ENCODE results near the gene NUDT16L1. TPM values are rescaled to one million over a fixed set of nuclear protein-coding genes. Genes with fewer than 3 reads are reported as not detected.

The NUDT16L1 gene
- polyA plus RNA-seq, 1 of the 3 experiments (the other 2 are of a cell fraction), result 45.8 TPM

DNA sequence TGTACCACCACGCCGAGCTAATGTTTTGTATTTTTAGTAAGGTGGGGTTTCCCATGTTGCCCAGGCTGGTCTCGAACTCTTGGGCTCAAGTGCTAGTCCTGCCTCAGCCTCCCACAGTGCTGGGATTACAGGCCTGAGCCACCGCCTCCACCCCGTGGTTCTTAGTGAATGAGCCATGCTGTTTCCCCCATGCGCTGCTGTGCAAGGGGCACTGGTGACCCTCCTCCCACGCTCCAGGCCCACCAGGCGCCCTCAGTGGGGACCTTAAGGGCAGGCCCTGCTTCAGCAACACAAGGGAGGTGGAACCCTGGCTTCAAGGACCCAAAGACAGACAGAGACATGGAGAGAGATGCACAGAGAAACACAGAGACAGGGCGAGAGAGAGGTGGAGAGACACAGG lies 15.4 kb upstream of the NUDT16L1 start (continued):
- TF ChIP-seq POLR2AphosphoS5 (IDR thresholded peaks at IDR 0.05; ENCODE audit: low read depth, low read length), result no peak
- no peak for TF ChIP-seq RAD21 (IDR thresholded peaks at IDR 0.05; ENCODE audit: low read length)
- no peak for TF ChIP-seq RXRA (IDR thresholded peaks at IDR 0.05; ENCODE audit: borderline replicate concordance, low read depth)

DNA sequence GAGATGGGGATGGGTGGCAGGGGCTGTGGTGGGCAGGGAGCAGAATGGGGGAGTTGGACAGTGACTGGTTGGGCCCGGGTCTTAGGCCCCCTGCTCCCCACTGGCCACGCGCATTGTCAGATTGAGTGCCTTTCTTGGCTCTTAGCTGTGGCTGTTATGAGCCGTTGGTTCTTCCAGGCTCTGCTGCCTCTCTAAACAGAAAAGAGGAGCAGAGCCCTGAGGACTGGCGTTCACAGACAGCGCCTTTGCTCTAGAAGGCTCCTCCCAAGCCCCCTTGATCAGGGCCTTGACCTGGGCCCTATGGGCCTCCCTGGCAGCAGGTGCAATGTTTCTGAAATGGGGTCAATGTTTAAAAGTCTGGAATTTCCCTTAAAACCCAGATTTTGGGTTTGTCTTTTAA lies 14.8 kb upstream of the NUDT16L1 start:
- POLR2A ChIA-PET, result interaction anchor here (0.5 kb wide), 1 partner anchor 152 kb away, joined by 3 read pairs; no protein-coding TSS in a partner anchor
- Histone ChIP-seq H3K9ac (no peak overlapping the region), H3K9me3 (no peaks in the 10 kb centered on the region), H3K4me2 (no peak overlapping the region), H3K4me1 (ENCODE audit: control insufficient read depth in 1 of 2, insufficient read depth in 2 of 2, low read depth in 1 of 2, low read length in 1 of 2) (peaks cover 0 to 4% of the 10 kb centered on the region in 2 experiments; a peak in 1 of 4 replicates), H3K27ac (ENCODE audit: low read depth in 2 of 2, low read length in 1 of 2) (no peak overlapping the region), H3K79me2 (ENCODE audit: insufficient read depth) (no peaks in the 10 kb centered on the region; the same call in 1 of the 2 replicates), H3K27me3 (ENCODE audit: insufficient read depth) (no peaks in the 10 kb centered on the region), H3K4me3 (ENCODE audit: low read depth in 2 of 2, low read length in 1 of 2) (no peak overlapping the region), H2AFZ (ENCODE audit: low read depth) (no peak overlapping the region), H3K36me3 (replicated peaks in 1 of 2; ENCODE audit: control insufficient read depth in 1 of 2, insufficient read depth in 2 of 2, low read length in 1 of 2) (peaks cover 6 to 30% of the 10 kb centered on the region in 2 experiments), H4K20me1 (ENCODE audit: insufficient read depth) (0 out of 2 replicates have a peak, but pooled peaks cover 2% of the 10 kb centered on the region), H3F3A (replicated peaks; ENCODE audit: insufficient read depth) (no peaks in the 10 kb centered on the region), H3K9me2 (no peaks in the 10 kb centered on the region)
- DNase-seq, result no peak
- WGBS (ENCODE audit: low lambda C conversion rate), result 87% methylated on average over 3 of the region's 6 CpGs
- TF ChIP-seq, protein P1, sequence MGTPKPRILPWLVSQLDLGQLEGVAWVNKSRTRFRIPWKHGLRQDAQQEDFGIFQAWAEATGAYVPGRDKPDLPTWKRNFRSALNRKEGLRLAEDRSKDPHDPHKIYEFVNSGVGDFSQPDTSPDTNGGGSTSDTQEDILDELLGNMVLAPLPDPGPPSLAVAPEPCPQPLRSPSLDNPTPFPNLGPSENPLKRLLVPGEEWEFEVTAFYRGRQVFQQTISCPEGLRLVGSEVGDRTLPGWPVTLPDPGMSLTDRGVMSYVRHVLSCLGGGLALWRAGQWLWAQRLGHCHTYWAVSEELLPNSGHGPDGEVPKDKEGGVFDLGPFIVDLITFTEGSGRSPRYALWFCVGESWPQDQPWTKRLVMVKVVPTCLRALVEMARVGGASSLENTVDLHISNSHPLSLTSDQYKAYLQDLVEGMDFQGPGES (IDR thresholded peaks at IDR 0.05; ENCODE audit: low read depth, low read length), result no peak
- TF ChIP-seq CHD2 (IDR thresholded peaks at IDR 0.05; ENCODE audit: low read length, partially characterized antibody) (no peak), MEF2A (IDR thresholded peaks at IDR 0.05; ENCODE audit: borderline replicate concordance, low read depth) (no peak), SMC3 (IDR thresholded peaks at IDR 0.05; ENCODE audit: low read depth, low read length) (no peak)
- CTCF ChIA-PET, result interaction anchor here (1.7 kb wide), 1 partner anchor 14 kb away, joined by 7 read pairs; no protein-coding TSS in a partner anchor

DNA sequence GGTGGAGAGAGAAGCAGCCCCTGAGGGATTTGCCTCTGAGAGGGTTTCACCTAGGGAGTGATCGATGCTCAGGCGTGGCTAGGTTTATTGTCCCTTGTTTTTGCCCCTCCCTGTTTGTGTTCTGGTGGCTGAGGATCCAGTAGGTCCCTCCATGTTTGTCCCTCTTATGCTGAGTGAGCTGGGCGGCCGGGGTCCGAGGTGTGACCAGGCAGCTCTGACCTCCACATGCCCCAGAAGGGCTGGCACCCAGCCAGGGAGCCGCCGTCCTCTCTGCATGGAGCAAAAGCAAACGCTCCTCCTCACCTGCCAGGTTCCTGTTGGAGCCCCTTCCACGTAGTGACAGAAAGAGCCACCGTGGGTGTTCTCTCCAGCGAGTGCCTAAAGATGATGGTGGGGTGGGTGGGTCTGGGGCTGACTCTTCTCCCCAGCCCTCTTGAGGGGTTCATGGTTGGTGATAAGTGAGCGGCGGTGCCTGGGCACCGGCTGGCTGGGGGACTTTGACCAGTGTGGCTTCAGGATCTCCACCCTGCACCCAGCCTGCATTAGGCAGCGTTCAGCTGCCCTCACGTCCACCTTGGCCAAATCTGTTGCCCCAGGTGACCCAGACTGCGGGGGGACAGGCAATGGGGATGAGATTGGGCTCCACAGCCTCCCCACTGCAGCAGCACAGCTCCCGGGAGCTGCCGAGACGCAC lies 14.1 kb upstream of the NUDT16L1 start:
- no peaks in the 10 kb centered on the region for H3K9me2 ChIP-seq
- H3K36me3 ChIP-seq (replicated peaks in 1 of 2; ENCODE audit: control insufficient read depth in 1 of 2, insufficient read depth in 2 of 2, low read length in 1 of 2), result peaks cover 6 to 34% of the 10 kb centered on the region in 2 experiments
- H3K27ac ChIP-seq (ENCODE audit: low read depth in 2 of 2, low read length in 1 of 2), result no peak overlapping the region; a peak in 1 of 4 replicates
- no peak overlapping the region for H2AFZ ChIP-seq (ENCODE audit: low read depth)
- H3F3A ChIP-seq (replicated peaks; ENCODE audit: insufficient read depth), result no peaks in the 10 kb centered on the region
- H3K4me1 ChIP-seq (ENCODE audit: control insufficient read depth in 1 of 2, insufficient read depth in 2 of 2, low read depth in 1 of 2, low read length in 1 of 2), result peaks cover 0 to 4% of the 10 kb centered on the region in 2 experiments; a peak in 1 of 4 replicates
- no peaks in the 10 kb centered on the region for H3K9me3 ChIP-seq
- ChIA-PET POLR2A (interaction anchor here (0.5 to 0.9 kb wide), 2 partner anchors 14 to 151 kb away, joined by 3 read pairs; partner anchors contain the start of gene NUDT16L1), CTCF (interaction anchor here (1.7 kb wide), 1 partner anchor 13 kb away, joined by 7 read pairs; no protein-coding TSS in a partner anchor)
- H3K4me2 ChIP-seq, result no peak overlapping the region
- H4K20me1 ChIP-seq (ENCODE audit: insufficient read depth), result 0 out of 2 replicates have a peak, but pooled peaks cover 2% of the 10 kb centered on the region
- no peak overlapping the region for H3K4me3 ChIP-seq (ENCODE audit: low read depth in 2 of 2, low read length in 1 of 2)
- H3K9ac ChIP-seq, result no peak overlapping the region
- H3K27me3 ChIP-seq (ENCODE audit: insufficient read depth), result no peaks in the 10 kb centered on the region
- 86% methylated on average over 13 of the region's 20 CpGs for WGBS (ENCODE audit: low lambda C conversion rate)
- DNase-seq, result peak; percentile 61
- H3K79me2 ChIP-seq (ENCODE audit: insufficient read depth), result no peaks in the 10 kb centered on the region; the same call in 1 of the 2 replicates
- TF ChIP-seq, protein P2, sequence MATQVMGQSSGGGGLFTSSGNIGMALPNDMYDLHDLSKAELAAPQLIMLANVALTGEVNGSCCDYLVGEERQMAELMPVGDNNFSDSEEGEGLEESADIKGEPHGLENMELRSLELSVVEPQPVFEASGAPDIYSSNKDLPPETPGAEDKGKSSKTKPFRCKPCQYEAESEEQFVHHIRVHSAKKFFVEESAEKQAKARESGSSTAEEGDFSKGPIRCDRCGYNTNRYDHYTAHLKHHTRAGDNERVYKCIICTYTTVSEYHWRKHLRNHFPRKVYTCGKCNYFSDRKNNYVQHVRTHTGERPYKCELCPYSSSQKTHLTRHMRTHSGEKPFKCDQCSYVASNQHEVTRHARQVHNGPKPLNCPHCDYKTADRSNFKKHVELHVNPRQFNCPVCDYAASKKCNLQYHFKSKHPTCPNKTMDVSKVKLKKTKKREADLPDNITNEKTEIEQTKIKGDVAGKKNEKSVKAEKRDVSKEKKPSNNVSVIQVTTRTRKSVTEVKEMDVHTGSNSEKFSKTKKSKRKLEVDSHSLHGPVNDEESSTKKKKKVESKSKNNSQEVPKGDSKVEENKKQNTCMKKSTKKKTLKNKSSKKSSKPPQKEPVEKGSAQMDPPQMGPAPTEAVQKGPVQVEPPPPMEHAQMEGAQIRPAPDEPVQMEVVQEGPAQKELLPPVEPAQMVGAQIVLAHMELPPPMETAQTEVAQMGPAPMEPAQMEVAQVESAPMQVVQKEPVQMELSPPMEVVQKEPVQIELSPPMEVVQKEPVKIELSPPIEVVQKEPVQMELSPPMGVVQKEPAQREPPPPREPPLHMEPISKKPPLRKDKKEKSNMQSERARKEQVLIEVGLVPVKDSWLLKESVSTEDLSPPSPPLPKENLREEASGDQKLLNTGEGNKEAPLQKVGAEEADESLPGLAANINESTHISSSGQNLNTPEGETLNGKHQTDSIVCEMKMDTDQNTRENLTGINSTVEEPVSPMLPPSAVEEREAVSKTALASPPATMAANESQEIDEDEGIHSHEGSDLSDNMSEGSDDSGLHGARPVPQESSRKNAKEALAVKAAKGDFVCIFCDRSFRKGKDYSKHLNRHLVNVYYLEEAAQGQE (IDR thresholded peaks at IDR 0.05; ENCODE audit: low read depth, low read length), result no peak
- TF ChIP-seq SIN3A (IDR thresholded peaks at IDR 0.05; ENCODE audit: borderline replicate concordance, low read depth, low read length) (no peak), MEF2A (IDR thresholded peaks at IDR 0.05; ENCODE audit: borderline replicate concordance, low read depth) (no peak), SMC3 (IDR thresholded peaks at IDR 0.05; ENCODE audit: low read depth, low read length) (no peak), RXRA (IDR thresholded peaks at IDR 0.05; ENCODE audit: borderline replicate concordance, low read depth) (no peak), POLR2AphosphoS5 (IDR thresholded peaks at IDR 0.05; ENCODE audit: low read depth, low read length) (no peak), EP300 (IDR thresholded peaks at IDR 0.05; ENCODE audit: borderline replicate concordance in 1 of 2, low read depth in 1 of 2, low read length in 1 of 2) (no peak), CHD2 (IDR thresholded peaks at IDR 0.05; ENCODE audit: low read length, partially characterized antibody) (no peak)
- TF ChIP-seq, protein P3, sequence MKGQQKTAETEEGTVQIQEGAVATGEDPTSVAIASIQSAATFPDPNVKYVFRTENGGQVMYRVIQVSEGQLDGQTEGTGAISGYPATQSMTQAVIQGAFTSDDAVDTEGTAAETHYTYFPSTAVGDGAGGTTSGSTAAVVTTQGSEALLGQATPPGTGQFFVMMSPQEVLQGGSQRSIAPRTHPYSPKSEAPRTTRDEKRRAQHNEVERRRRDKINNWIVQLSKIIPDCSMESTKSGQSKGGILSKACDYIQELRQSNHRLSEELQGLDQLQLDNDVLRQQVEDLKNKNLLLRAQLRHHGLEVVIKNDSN (IDR thresholded peaks at IDR 0.05; ENCODE audit: borderline replicate concordance, low read depth), result no peak
- TF ChIP-seq, protein P4, sequence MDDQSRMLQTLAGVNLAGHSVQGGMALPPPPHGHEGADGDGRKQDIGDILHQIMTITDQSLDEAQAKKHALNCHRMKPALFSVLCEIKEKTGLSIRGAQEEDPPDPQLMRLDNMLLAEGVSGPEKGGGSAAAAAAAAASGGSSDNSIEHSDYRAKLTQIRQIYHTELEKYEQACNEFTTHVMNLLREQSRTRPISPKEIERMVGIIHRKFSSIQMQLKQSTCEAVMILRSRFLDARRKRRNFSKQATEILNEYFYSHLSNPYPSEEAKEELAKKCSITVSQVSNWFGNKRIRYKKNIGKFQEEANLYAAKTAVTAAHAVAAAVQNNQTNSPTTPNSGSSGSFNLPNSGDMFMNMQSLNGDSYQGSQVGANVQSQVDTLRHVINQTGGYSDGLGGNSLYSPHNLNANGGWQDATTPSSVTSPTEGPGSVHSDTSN (IDR thresholded peaks at IDR 0.05), result no peak
